ES-I3 (cell line): ENCODE results near the gene TMEM187.
A peak's percentile ranks its signal among the peaks of the same experiment; 100 is the strongest.

Experiments
- H3K36me3 ChIP-seq: 2 replicates; pipeline ENCODE4 v1.6.1; 2013; ENCODE audit warnings: mild to moderate bottlenecking, low read length, control low read depth, moderate library complexity; ENCODE audit not compliant: insufficient read depth
- H3K4me1 ChIP-seq: 2 replicates; pipeline ENCODE4 v1.6.1; 2013; ENCODE audit warnings: mild to moderate bottlenecking, control low read depth, low read length; ENCODE audit not compliant: insufficient read depth
- H3K9ac ChIP-seq: 2 replicates; pipeline ENCODE4 v1.6.1; 2013; ENCODE audit warnings: low read depth, mild to moderate bottlenecking, low read length, moderate library complexity
- H3K9me3 ChIP-seq: 2 replicates; pipeline ENCODE4 v1.6.1; 2013; ENCODE audit warnings: mild to moderate bottlenecking, low read length, moderate library complexity; ENCODE audit not compliant: control insufficient read depth, insufficient read depth

The TMEM187 gene

DNA sequence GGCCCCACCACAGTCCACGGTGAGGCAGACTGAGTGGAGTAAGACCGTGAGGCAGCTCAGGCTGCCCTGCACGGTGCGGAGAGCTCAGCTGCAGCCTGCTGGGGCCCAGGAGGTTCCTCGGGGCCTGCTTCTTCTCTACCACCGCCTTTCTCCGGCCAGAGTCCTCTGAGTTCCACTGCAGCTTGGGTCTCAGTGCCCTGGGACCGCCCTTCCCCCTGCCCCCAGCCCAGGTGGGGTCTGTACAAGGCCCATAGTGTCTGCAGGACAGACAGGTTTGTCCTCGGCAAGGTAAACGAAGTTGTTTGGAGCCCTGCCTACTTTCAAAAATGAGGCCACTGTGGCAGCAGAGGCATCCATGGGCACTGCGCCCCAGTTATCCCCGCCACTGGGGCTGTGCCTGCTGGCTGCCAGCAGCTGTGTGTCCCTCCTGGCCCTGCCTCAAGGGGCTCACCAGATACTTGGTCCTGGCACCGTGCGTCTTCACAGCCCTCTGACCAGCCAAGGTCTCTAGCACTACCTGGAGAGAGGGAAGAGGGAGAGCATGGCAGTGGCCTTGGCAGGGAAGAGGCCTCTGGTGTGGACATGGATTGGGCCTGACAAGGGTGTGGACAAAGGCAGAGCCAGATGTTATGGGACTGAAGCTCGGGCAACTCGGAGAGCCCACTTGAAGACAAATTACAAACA, 43.2 kb downstream of the TMEM187 start:
- no peak overlapping the region for H3K9ac ChIP-seq
- H3K9me3 ChIP-seq = no peaks in the 10 kb centered on the region
- H3K36me3 ChIP-seq = no peaks in the 10 kb centered on the region; the same call in 1 of the 2 replicates
- peaks cover 10% of the 10 kb centered on the region; the same call in 1 of the 2 replicates for H3K4me1 ChIP-seq

DNA sequence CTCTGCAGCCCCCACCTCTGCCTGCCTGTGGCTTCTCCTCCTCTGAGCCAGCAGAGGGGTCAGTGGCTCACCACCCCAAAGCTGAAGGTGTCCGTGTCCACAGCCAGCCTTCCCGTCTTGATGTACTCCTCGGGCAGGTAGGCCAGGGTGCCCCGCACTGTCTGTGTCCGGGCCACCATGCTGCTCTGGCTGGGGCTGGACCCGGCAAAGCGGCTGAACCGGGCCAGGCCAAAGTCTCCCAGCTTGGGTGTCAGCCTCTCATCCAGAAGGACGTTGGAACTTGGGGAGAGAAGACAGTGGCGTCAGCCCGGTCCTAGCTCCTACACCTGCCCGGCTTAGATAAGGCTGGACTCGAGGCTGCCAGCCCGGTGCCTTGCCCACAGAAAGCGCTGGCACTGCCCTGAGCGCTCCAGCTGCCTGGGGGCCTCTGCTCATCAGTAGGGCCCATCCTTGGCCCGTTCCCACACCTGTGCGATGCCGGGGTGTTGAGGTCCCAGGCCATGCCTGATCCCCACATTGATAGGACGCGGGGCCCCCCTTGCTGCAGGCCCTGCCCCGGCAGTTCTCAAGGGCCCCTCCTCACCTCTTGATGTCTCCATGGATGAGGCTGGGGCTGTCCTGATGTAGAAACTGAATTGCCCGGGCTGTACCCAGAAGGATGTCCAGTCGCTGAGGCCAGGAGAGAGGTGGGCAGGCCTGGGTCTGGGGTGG, 44.0 kb downstream of the TMEM187 start:
- Histone ChIP-seq H3K4me1 (peaks cover 18% of the 10 kb centered on the region; the same call in 1 of the 2 replicates), H3K36me3 (no peaks in the 10 kb centered on the region; the same call in 1 of the 2 replicates), H3K9ac (no peak overlapping the region), H3K9me3 (no peaks in the 10 kb centered on the region)

DNA sequence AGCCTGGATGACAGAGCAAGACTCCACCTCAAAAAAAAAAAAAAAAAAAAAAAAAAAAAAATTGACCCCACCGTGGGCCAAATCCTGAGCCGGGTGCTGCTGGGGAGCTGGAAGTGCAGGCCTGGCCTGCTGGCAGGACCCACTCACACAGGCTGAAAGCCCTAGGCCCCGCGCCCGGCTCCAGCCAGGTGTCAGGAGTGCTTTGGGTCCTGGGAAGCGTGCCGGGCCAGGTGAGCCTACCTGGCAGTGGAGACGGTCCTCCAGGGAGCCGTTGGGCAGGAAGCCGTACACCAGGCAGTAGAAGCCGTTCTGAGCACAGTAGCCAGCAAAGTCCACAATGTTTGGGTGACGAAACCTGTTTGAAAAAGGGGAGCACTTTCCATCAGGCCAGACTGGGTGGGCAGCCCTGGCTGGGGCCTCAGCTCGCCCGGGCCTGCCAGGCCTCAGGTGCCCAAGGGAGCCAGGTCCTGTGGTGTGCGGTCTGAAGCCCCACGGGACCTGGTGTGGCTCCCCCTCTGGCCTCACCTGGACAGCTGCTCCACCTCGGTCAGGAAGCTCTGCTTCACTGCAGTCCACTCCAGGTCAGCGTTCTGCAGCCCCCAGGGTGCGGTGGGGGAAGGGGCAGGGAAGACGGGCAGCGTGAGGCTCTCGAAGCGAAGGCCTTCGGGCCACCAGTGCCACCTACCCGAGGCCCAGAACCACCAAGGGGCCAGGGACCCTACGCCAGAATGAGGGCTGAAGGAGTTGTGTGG, 45.4 kb downstream of the TMEM187 start:
- Histone ChIP-seq H3K9me3 (no peaks in the 10 kb centered on the region), H3K36me3 (no peaks in the 10 kb centered on the region; the same call in 1 of the 2 replicates), H3K9ac (no peak overlapping the region), H3K4me1 (peaks cover 30% of the 10 kb centered on the region)

DNA sequence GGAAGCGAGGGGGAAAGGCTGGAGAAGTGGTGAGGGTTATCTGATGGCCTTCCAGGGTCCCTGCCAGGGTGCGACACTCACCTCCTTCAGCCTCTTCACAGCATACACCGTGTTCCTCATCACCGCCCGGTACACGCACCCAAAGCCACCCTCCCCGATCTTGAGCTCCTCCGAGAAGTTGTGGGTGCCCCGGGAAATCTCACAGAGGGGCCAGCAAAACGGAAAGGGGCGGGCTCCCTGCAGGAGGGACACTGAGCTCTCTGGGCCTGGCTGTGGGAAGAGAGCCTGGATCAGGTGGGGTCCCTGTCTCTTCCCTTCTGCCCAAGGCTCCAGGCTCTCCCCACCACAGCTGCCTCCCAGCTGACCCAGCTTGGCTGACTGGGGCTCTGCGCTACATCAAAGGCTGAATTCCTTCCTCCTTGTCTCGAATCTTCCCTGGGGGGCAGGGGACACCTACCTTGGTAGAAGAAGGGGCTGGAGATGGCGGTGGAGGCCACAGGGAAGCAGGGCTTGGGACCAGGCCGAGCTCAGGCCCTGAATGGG, 46.0 kb downstream of the TMEM187 start:
- peaks cover 30% of the 10 kb centered on the region for H3K4me1 ChIP-seq
- H3K9ac ChIP-seq = peak overlapping the region; percentile 53; the same call in 1 of the 2 replicates

DNA sequence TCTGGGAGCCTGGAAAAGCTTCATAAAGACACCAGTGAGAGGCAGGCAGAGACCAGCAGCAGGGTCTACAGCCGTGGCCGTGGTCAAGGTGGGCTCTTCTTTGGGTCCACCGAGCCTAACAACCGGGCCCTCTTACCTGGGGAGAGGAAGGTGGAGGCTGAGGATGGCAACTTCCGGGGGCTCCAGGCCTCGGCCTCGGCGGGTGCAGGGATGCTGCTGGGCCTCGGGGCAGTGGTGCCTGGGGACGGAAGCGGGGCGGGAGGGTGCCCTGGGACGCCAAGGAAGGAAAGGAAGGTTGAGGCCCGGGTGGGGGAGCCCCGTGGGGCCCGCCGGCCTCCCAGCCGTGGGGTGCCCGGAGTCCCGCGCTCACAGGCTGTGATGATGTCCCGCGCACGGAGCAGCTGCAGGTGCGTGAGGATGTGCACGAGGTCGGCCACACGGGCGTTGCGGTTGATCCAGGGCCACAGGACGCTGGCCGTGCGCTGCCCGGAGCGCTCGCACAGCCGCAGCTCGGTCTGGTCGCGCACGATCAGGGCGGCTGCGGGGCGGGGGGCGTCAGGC, 46.6 kb downstream of the TMEM187 start:
- peaks cover 30% of the 10 kb centered on the region for H3K4me1 ChIP-seq
- H3K9ac ChIP-seq = peak overlapping the region; percentile 53
- H3K9me3 ChIP-seq = no peaks in the 10 kb centered on the region
- no peaks in the 10 kb centered on the region; the same call in 1 of the 2 replicates for H3K36me3 ChIP-seq

More for the DNA sequence above, 46.0 kb downstream of the TMEM187 start:
- H3K9me3 ChIP-seq = no peaks in the 10 kb centered on the region
- no peaks in the 10 kb centered on the region; the same call in 1 of the 2 replicates for H3K36me3 ChIP-seq

DNA sequence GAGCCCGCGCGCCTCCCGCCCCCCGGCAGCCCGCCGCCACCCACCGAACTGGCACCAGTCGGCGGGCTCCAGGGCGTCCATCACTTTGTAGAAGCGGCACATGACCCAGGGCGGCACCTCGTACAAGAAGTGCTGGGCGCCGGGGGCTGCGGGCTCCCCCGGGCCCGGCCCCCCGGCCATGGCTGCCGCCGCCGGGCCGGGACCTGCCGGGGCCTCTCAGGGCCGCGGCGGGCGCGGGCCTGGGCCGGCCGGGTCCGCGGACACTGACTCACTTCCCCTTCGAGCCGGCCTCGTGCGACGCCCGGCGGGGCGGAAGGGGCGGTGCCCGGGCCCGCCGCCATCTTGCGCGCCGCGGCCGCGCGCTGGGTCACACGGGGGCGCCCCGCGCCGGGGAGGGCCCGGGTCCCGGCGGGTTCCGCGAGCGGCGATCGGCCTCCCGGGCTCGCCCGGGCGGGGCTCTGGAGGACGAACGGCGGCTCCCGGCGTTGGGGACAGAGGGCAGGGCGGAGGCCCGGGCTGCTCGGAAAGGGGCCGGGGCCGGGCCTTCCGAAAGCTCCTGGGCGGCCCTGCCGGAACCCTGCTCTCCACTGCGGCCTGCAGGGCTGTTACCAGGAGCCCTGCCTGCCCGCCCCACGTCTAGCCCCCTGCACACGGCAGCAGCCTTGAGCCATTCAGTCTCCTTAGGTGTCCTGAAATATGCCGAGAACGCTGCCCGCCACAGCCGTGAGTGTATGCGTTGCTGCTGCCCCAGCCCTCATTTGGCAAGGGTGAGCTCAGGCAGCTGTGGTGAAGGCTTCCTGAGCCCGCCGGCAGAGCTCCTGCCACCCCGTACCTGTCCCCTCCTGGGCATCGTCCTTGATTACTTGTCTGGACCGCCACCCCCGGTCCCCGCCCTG, 47.3 kb downstream of the TMEM187 start, which contains the start of gene IRAK1:
IRAK1 (minus strand) TSS at position 270 of the 896 bp plus-strand sequence; CDS start at position 180, 90 bp downstream.
- peak within 1 kb of the TSS; percentile 53 for H3K9ac ChIP-seq
- H3K36me3 ChIP-seq = no peaks in the 10 kb centered on the region; the same call in 1 of the 2 replicates
- H3K4me1 ChIP-seq = peaks cover 30% of the 10 kb centered on the region
- H3K9me3 ChIP-seq = no peaks in the 10 kb centered on the region

DNA sequence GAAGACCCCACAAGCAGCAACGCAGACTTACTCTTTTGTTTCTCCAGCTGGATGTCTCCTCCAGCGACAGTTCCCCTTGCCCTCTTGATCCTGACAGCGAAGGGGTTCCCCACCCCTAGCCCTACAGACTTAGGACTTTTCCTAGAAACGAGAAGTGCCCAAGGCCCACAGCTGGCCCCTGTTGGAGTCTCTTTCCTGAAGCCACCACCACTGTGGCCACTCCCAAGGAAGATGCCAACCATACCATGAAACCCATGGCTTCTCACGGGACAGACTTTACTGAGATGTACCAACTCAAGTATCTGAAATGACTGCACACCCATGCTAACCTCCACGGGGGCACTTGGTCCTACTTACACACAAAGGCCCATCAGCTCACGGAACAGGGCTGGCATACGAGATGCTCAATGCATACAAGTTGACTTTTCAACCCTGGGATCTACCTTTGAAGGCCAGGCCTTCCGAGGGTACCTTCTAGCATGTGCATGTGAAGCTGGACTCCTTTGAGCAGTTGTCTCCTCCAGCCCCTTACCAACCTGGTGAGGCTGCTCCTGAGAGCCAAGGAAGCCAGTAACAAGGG, 48.1 kb downstream of the TMEM187 start:
- Histone ChIP-seq H3K9me3 (no peaks in the 10 kb centered on the region), H3K4me1 (peaks cover 28% of the 10 kb centered on the region), H3K36me3 (no peaks in the 10 kb centered on the region; the same call in 1 of the 2 replicates), H3K9ac (peak overlapping the region; percentile 31)

DNA sequence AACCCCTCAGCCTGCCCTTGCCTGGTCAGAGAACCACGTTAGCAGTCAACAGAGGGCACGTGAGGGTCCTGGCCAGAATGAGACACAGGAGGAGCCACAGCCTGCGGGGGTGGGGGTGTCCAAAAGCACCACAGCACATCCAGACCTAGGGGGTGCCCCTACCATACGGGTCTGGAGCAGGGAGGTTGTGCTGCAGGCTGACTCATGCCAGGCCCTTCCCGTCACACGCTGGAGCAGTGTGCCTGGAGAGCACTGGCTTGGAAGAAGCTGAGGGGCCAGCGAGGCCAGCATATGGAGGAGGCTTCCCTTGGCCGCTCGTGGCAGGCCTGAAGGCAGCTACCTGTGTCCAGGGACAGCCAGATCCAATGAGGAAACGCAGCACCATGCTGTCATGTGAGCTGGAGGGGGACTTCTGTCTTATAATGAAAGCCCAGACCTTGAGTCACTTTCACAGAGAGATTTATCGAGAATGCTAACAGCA, 48.6 kb downstream of the TMEM187 start:
- H3K9ac ChIP-seq = no peak overlapping the region
- no peaks in the 10 kb centered on the region; the same call in 1 of the 2 replicates for H3K36me3 ChIP-seq
- H3K9me3 ChIP-seq = no peaks in the 10 kb centered on the region
- H3K4me1 ChIP-seq = peaks cover 26% of the 10 kb centered on the region

DNA sequence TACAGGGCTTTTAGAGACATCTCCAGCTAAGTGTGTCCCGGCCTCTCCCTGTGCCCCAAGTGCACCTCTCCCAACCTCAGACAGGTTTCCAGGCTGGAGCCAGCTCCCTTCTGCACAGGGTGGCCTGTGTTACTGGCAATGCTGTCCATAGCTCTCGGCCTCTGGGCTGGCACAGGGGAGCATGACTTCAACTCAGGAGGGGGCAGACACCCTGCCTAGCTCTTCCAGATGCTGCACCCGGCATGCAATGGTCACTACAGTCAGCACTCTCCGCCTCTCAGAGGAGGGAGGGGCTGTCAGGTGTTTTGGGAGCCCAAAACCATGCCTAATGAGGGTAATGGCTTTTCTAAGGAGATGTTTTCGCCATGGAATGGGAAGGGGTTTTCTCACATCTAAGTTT, 49.6 kb downstream of the TMEM187 start:
- peaks cover 26% of the 10 kb centered on the region for H3K4me1 ChIP-seq
- no peaks in the 10 kb centered on the region for H3K36me3 ChIP-seq
- no peaks in the 10 kb centered on the region for H3K9me3 ChIP-seq
- no peak overlapping the region for H3K9ac ChIP-seq

DNA sequence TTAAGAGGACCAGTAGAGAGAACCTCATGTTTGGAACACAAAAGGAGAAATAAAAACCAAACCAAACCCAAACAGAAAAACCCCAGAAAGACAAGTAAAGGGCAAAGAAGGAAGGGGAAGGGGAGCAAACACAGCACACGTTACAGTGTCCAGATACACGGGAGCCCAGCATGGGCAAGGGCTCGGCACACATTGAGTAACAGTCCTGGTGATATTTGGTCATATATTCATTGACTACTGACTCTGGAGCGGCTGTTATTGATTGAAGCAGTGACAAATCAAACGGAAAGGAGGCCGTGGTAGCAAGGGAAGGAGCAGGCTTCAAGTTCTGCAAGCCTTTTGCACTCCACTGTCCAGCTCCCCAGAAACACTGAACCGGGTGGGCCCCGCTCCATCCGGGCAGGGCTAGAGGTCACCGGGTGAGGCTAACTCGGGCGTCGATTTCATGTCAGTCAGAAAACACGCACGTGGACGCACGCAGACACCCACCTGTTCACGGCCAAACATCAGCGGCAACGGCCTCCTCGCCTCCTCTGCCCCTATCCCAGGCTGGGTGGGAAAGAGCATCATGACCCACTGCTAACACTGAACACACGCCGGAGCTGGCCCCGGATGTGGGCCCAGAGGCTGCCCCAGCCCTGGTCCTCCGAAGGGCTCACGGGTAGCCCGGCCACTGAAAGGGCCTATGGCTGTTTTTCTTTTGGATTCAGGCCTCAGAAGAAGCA, 50.9 kb downstream of the TMEM187 start:
- no peak overlapping the region for H3K9ac ChIP-seq
- peaks cover 26% of the 10 kb centered on the region for H3K4me1 ChIP-seq
- H3K9me3 ChIP-seq = no peaks in the 10 kb centered on the region
- no peaks in the 10 kb centered on the region for H3K36me3 ChIP-seq

DNA sequence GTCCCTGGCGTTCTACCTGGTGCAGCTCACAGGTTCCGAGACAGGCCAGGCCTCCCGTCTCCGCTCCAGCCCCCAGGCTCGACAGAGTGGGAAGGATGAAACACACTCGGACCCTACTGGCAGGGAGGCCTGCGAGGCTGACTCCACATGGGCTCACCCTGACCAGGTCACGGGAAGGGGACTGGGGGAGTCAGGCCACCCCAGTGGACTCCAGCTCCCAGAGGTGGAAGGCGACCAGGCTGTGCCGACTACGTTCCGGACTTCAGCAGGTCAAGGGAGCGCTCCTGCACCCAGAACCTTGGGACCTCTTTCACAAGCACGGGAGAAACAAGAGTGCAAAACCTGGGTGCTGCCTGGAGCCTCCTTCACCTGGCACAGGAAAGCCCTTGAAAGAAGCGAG, 51.7 kb downstream of the TMEM187 start:
- no peak overlapping the region for H3K9ac ChIP-seq
- H3K9me3 ChIP-seq = no peaks in the 10 kb centered on the region
- peaks cover 26% of the 10 kb centered on the region for H3K4me1 ChIP-seq
- no peaks in the 10 kb centered on the region for H3K36me3 ChIP-seq

DNA sequence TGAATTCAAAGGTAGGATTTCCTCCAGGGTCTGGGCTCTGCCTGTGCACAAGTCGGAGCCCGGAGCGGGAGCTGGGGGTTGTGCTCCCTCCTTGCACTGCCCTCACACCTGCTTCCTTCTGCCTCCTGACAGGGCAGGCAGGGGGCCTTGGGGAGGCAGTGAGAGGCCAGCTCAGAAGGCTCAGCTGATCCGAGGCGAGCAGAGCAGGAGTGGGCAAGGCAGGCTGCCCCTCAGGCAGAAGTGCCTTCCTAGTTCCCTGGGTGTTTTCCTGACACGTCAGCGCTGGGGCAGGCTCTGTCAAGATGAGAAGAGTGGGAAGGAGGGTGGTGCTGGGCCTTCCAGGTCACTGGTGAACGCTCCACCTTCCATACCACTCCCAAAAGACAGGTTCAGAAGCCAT, 52.7 kb downstream of the TMEM187 start:
- Histone ChIP-seq H3K9me3 (no peaks in the 10 kb centered on the region), H3K36me3 (no peaks in the 10 kb centered on the region), H3K4me1 (peaks cover 26% of the 10 kb centered on the region), H3K9ac (no peak overlapping the region)
